Activated naive CD4-positive, alpha-beta T cell treated with anti-CD3 and anti-CD28 coated beads, Interleukin-2, amount 50 U/mL, for 16 hours (primary cell): ENCODE results near the gene NR3C1.

Source experiments
- DNase-seq: peaks from one replicate; pipeline ENCODE4 v3.0.0-alpha.2; 2020

NR3C1 gene

GRCh38 chr5:143425835-143426234, 22.3 kb upstream of the NR3C1 start:
- no peak for DNase-seq

GRCh38 chr5:143418140-143418866, 14.8 kb upstream of the NR3C1 start:
- DNase-seq = no peak

- no peak for DNase-seq
Observed at GRCh38 chr5:143417503-143418139, 14.1 kb upstream of the NR3C1 start.

- no peak for DNase-seq
Observed at GRCh38 chr5:143416411-143416810, 12.9 kb upstream of the NR3C1 start.

- DNase-seq = no peak
Observed at GRCh38 chr5:143413958-143414669, 10.6 kb upstream of the NR3C1 start.

GRCh38 chr5:143412661-143413342, 9.3 kb upstream of the NR3C1 start:
- no peak for DNase-seq

- DNase-seq = no peak
Observed at GRCh38 chr5:143409926-143410325, 6.4 kb upstream of the NR3C1 start.

- no peak for DNase-seq
Observed at GRCh38 chr5:143406408-143406807, 2.9 kb upstream of the NR3C1 start.

GRCh38 chr5:143405849-143406098, 2.3 kb upstream of the NR3C1 start:
- DNase-seq = no peak

GRCh38 chr5:143405063-143405848, 1.8 kb upstream of the NR3C1 start:
- peak; percentile 89 for DNase-seq

- DNase-seq = peak; percentile 75
Observed at GRCh38 chr5:143404416-143405062, 1.1 kb upstream of the NR3C1 start.

GRCh38 chr5:143403334-143403592, 223 bp downstream of the NR3C1 start:
- no peak for DNase-seq

- DNase-seq = peak; percentile 55
Observed at GRCh38 chr5:143402553-143403333, 743 bp downstream of the NR3C1 start.

- no peak for DNase-seq
Observed at GRCh38 chr5:143402017-143402552, 1.4 kb downstream of the NR3C1 start.

- DNase-seq = no peak
Observed at GRCh38 chr5:143401227-143402016, 2.1 kb downstream of the NR3C1 start.

GRCh38 chr5:143400541-143401226, 2.8 kb downstream of the NR3C1 start:
- DNase-seq = no peak

- no peak for DNase-seq
Observed at GRCh38 chr5:143399616-143400540, 3.6 kb downstream of the NR3C1 start.

GRCh38 chr5:143398451-143399237, 4.8 kb downstream of the NR3C1 start:
- DNase-seq = no peak
